ENCODE measurements around the gene GALNT16. TPM values are rescaled to one million over a fixed set of nuclear protein-coding genes. Genes with fewer than 3 reads are reported as not detected.

Gene GALNT16
- total RNA-seq, 1 donor from 2014 or later: not detected

DNA sequence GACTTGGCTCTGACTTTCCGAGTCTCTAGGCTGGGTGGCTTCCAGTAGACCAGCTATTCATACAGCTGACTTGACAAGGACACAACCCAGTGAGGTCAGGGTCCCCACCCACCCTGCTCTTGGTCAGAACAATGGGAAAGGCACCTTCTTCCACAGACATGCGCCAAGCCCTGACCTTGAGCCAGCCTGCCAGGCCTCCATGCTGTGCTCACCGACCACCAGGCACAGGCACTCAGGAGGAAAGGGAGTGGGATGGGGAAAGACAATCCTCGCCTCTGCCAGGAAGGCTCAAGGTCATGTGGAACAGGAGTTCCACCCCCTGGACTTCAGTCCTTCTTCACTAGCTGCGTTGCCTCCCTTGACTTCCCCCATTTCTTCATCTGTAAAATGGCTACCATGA is 31.4 kb downstream of the GALNT16 start:
- Histone ChIP-seq H3K27me3 (ENCODE audit: control insufficient read depth, insufficient read depth, low read length) (no peaks in the 10 kb centered on the region), H3K36me3 (ENCODE audit: control insufficient read depth, insufficient read depth, low read length) (no peaks in the 10 kb centered on the region), H3K4me3 (ENCODE audit: low read depth, low read length) (no peak overlapping the region)
- FAIRE-seq: no peak
- TF ChIP-seq, protein P1, sequence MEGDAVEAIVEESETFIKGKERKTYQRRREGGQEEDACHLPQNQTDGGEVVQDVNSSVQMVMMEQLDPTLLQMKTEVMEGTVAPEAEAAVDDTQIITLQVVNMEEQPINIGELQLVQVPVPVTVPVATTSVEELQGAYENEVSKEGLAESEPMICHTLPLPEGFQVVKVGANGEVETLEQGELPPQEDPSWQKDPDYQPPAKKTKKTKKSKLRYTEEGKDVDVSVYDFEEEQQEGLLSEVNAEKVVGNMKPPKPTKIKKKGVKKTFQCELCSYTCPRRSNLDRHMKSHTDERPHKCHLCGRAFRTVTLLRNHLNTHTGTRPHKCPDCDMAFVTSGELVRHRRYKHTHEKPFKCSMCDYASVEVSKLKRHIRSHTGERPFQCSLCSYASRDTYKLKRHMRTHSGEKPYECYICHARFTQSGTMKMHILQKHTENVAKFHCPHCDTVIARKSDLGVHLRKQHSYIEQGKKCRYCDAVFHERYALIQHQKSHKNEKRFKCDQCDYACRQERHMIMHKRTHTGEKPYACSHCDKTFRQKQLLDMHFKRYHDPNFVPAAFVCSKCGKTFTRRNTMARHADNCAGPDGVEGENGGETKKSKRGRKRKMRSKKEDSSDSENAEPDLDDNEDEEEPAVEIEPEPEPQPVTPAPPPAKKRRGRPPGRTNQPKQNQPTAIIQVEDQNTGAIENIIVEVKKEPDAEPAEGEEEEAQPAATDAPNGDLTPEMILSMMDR (IDR thresholded peaks at IDR 0.05; ENCODE audit: insufficient read depth, low read length, severe bottlenecking): no peak
- no peak for DNase-seq (ENCODE audit: low read depth)

DNA sequence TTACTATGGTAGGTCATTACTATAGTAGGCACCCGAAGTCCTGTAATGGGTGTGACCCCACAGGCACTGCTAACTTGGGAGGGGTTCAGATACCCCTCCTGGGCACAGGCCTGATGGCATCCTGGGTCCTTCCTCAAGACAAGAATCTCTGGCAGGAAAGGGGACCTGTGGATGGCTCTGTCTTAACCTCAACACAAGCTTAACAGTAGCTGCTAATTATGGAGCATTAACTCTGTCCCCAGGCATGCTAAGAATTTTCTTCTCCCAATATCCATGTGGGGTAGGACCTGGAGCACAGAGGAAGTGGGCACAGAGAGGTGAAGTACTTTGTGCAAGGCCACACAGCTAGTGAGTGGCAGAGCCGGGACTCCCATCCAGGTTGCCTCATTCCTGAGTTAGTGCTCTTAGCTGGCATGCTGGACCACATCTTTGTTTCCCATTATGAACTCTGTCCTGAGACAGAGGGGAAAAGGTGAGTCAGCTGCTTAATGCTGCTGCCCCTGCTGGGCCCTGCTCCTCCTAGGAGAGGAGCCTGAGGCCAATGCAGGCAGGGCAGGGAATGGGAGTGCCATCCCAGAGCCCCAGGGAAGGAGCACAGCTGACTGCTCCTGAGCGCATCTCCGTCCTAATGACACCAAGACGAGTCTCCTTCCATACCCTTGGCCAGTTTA is 32.1 kb downstream of the GALNT16 start:
- Histone ChIP-seq H3K27me3 (ENCODE audit: control insufficient read depth, insufficient read depth, low read length) (no peaks in the 10 kb centered on the region), H3K4me3 (ENCODE audit: low read depth, low read length) (no peak overlapping the region), H3K36me3 (ENCODE audit: control insufficient read depth, insufficient read depth, low read length) (no peaks in the 10 kb centered on the region)
- DNase-seq (ENCODE audit: low read depth): no peak
- FAIRE-seq: peak; percentile 52
- TF ChIP-seq, protein P1 (IDR thresholded peaks at IDR 0.05; ENCODE audit: insufficient read depth, low read length, severe bottlenecking): no peak

DNA sequence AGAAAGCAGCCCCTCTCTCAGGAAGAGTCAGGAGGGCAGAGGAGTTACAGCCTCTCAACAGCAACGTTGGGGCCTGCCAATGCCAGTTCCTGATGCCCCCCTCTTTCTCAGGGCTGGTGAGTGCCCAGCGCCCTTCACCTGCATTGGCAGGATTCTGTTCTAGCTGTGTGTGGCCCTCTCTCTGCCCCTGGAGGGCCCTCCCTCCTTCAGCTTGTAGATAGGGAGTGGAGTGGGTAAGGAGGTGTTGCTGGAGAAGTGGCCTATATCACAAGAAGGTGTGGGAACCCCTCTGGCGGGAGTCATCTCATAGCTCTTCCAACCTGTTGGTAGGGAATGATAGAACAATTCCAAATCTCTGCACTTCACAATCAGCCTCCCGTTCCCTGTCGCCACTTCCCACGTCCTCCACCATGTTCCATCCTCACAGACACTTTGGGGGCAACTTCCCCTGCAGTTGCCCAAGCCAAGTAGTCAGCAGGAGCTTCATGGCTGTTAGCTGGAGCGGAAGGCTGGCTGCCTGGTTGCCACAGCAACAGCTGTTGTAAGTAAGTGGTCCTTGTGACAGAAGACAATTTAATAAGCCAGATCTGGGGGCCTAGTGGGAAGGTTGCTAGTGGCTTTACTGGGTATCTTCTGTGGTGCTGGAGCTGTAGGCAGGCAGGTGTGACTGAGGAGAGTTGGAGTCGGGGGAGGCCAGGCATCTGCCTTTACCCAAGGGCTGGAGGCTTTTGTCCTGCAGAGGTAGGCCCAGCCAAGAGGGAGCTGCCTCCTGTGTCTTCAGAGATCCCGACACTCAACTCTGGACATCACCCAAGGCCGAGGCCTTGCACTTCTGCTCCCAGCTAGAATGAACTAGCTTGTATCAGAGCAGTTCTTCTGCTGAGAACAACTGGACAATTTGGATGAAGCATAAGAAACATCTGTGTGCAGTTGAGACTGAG is 38.4 kb downstream of the GALNT16 start:
- TF ChIP-seq, protein P1 (IDR thresholded peaks at IDR 0.05; ENCODE audit: insufficient read depth, low read length, severe bottlenecking): no peak
- FAIRE-seq (peak; percentile 40), DNase-seq (ENCODE audit: low read depth) (no peak)
- peaks cover 2% of the 10 kb centered on the region for H3K27me3 ChIP-seq (ENCODE audit: control insufficient read depth, insufficient read depth, low read length)
- no peak overlapping the region for H3K4me3 ChIP-seq (ENCODE audit: low read depth, low read length)
- H3K36me3 ChIP-seq (ENCODE audit: control insufficient read depth, insufficient read depth, low read length): no peaks in the 10 kb centered on the region

DNA sequence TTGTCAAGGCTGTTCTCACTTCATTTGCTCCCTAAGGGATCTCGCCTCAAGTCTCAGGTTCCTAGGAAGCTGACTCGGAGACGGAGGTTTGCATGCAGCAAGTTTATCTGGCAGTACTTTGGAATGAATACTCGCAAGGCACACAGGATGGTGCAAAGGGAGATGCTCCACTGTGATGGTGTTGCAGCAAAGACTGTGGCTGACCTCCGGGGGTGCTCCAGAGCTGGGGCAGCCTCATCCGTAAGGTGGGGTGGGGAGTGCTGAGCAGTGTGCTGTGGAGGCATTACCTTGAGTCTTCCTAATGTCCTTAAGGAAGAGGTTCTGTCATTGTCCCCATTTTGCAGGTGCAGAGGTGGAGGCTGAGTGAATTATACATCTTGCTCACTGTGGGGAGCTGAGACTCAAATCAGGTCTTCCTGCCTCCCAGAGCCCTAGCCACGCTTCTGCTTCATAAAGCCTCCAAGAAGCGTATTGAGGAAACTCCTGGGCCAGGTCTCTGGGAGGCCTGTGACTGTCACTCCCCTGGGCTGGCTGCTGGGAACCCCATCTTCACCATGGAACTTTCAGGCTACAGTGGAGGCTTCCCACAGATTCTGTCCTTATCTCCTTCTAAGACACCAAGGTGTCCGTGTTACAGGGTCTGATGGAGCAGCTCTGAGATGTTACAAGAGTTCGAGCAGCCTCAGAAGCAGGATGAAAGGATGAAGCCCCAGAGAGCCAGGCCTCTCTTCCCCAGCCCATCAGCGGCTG is 39.5 kb downstream of the GALNT16 start:
- Histone ChIP-seq H3K27me3 (ENCODE audit: control insufficient read depth, insufficient read depth, low read length) (peaks cover 2% of the 10 kb centered on the region), H3K4me3 (ENCODE audit: low read depth, low read length) (no peak overlapping the region), H3K36me3 (ENCODE audit: control insufficient read depth, insufficient read depth, low read length) (no peaks in the 10 kb centered on the region)
- FAIRE-seq: no peak
- no peak for DNase-seq (ENCODE audit: low read depth)
- TF ChIP-seq, protein P1 (IDR thresholded peaks at IDR 0.05; ENCODE audit: insufficient read depth, low read length, severe bottlenecking): peak; percentile 29

DNA sequence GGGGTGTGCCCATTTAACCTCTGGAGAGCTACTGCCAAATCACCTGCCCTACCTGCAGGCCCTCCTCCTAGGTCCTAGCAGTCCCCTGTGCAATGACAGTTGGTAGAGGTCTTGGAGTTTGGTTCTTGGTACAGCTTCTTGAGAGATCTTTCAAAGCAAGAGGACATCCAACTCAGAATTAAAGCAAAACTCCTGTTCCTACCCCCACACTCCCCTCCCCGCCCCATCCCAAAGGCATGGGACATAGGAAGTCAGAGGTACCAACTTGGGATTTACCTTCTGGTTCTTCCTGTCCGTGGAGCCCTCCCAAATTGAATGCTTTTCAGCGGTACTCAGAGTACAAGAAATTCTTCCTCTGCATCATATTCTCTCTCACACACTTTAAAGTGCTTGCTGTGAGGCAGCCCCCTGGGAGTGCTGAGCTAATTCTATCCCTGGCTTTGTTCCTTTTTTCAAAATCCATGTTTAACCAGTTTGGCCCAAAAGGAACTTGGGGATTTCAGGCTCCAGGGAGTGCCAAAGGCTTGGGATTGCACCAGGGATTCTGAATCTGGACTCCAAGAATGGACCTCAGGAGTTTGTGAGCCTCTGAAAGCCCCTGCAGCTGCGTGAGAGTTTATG is 40.8 kb downstream of the GALNT16 start:
- H3K4me3 ChIP-seq (ENCODE audit: low read depth, low read length): no peak overlapping the region
- TF ChIP-seq, protein P1 (IDR thresholded peaks at IDR 0.05; ENCODE audit: insufficient read depth, low read length, severe bottlenecking): no peak
- H3K36me3 ChIP-seq (ENCODE audit: control insufficient read depth, insufficient read depth, low read length): no peaks in the 10 kb centered on the region
- DNase-seq (ENCODE audit: low read depth) (no peak), FAIRE-seq (no peak)
- peaks cover 2% of the 10 kb centered on the region for H3K27me3 ChIP-seq (ENCODE audit: control insufficient read depth, insufficient read depth, low read length)
